Left forelimb (tissue), 1 donor: ENCODE data around the gene AQP12B.

Source experiments
- DNase-seq: peaks from one replicate; pipeline ENCODE4 v3.0.0-alpha.2; 2018; ENCODE audit warnings: low spot score

The AQP12B gene

GRCh38 chr2:240632306-240632721, 50.4 kb downstream of the AQP12B start:
- DNase-seq = peak; percentile 53

- peak; percentile 54 for DNase-seq
These were observed 51.0 kb downstream of the AQP12B start for GRCh38 chr2:240631548-240632305.

DNA sequence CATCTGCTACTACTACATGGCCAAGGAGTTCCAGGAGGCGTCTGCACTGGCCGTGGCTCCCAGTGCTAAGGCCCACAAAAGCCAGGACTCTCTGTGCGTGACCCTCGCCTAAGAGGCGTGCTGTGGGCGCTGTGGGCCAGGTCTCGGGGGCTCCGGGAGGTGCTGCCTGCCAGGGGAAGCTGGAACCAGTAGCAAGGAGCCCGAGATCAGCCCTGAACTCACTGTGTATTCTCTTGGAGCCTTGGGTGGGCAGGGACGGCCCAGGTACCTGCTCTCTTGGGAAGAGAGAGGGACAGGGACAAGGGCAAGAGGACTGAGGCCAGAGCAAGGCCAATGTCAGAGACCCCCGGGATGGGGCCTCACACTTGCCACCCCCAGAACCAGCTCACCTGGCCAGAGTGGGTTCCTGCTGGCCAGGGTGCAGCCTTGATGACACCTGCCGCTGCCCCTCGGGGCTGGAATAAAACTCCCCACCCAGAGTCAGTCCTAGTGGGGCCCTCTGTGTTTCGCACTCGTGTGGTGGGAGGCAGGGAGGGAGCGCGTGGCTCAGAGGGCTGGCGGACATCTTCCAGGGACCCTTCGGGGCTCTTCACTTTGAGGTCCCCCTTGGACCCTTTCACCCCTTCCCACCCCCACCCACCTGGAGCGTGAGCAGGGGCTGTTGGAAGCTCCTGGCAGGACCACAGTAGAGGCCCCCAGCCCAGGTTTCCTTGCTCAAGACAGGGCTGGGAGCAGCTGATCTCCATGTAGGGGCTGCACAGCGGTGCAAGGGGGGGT, 51.7 kb downstream of the AQP12B start:
- peak; percentile 23 for DNase-seq

DNA sequence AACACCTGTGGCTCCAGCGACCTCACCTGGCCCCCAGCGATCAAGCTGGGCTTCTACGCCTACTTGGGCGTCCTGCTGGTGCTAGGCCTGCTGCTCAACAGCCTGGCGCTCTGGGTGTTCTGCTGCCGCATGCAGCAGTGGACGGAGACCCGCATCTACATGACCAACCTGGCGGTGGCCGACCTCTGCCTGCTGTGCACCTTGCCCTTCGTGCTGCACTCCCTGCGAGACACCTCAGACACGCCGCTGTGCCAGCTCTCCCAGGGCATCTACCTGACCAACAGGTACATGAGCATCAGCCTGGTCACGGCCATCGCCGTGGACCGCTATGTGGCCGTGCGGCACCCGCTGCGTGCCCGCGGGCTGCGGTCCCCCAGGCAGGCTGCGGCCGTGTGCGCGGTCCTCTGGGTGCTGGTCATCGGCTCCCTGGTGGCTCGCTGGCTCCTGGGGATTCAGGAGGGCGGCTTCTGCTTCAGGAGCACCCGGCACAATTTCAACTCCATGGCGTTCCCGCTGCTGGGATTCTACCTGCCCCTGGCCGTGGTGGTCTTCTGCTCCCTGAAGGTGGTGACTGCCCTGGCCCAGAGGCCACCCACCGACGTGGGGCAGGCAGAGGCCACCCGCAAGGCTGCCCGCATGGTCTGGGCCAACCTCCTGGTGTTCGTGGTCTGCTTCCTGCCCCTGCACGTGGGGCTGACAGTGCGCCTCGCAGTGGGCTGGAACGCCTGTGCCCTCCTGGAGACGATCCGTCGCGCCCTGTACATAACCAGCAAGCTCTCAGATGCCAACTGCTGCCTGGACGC, 52.5 kb downstream of the AQP12B start:
- DNase-seq = peak; percentile 58

DNA sequence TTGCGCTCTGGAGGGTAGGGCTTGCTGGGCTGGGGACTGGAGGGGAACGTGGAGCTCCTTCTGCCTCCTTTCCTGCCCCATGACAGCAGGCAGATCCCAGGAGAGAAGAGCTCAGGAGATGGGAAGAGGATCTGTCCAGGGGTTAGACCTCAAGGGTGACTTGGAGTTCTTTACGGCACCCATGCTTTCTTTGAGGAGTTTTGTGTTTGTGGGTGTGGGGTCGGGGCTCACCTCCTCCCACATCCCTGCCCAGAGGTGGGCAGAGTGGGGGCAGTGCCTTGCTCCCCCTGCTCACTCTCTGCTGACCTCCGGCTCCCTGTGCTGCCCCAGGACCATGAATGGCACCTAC, 53.1 kb downstream of the AQP12B start:
- DNase-seq = no peak

- peak; percentile 53 for DNase-seq
These were observed 53.7 kb downstream of the AQP12B start for GRCh38 chr2:240628808-240629618.

- no peak for DNase-seq
These were observed 54.2 kb downstream of the AQP12B start for GRCh38 chr2:240628507-240628807.

GRCh38 chr2:240627736-240628506, 54.8 kb downstream of the AQP12B start:
- DNase-seq = peak; percentile 30

- peak; percentile 65 for DNase-seq
These were observed 56.0 kb downstream of the AQP12B start for GRCh38 chr2:240626531-240627300.
